Measurements from ENCODE around the gene PAX3.

Gene PAX3

GRCh38 chr2:222264791-222265320, 33.9 kb downstream of the PAX3 start:
- no peak for DNase-seq

- no peak for DNase-seq
Observed at GRCh38 chr2:222261504-222261903, 37.3 kb downstream of the PAX3 start.

GRCh38 chr2:222257645-222258044, 41.2 kb downstream of the PAX3 start:
- DNase-seq, result no peak

GRCh38 chr2:222256250-222256649, 42.5 kb downstream of the PAX3 start:
- DNase-seq, result no peak

- DNase-seq, result no peak
Observed at GRCh38 chr2:222255090-222255489, 43.7 kb downstream of the PAX3 start.

GRCh38 chr2:222250313-222250712, 48.5 kb downstream of the PAX3 start:
- no peak for DNase-seq

- DNase-seq, result no peak
Observed at GRCh38 chr2:222249444-222249843, 49.4 kb downstream of the PAX3 start.

GRCh38 chr2:222248818-222249217, 50.0 kb downstream of the PAX3 start:
- no peak for DNase-seq

GRCh38 chr2:222248256-222248655, 50.5 kb downstream of the PAX3 start:
- DNase-seq, result no peak

GRCh38 chr2:222242532-222242931, 56.3 kb downstream of the PAX3 start:
- DNase-seq, result no peak

GRCh38 chr2:222241128-222241870, 57.5 kb downstream of the PAX3 start:
- DNase-seq, result no peak

GRCh38 chr2:222240676-222241049, 58.1 kb downstream of the PAX3 start:
- DNase-seq, result no peak

- no peak for DNase-seq
Observed at GRCh38 chr2:222239945-222240675, 58.7 kb downstream of the PAX3 start.

GRCh38 chr2:222239091-222239490, 59.7 kb downstream of the PAX3 start:
- DNase-seq, result no peak

GRCh38 chr2:222238072-222238471, 60.7 kb downstream of the PAX3 start:
- DNase-seq, result no peak

GRCh38 chr2:222232839-222233238, 66.0 kb downstream of the PAX3 start:
- DNase-seq, result no peak

- DNase-seq, result no peak
Observed at GRCh38 chr2:222232372-222232771, 66.4 kb downstream of the PAX3 start.

- DNase-seq, result no peak
Observed at GRCh38 chr2:222228054-222228453, 70.7 kb downstream of the PAX3 start.

- no peak for DNase-seq
Observed at GRCh38 chr2:222218786-222219185, 80.0 kb downstream of the PAX3 start.

- no peak for DNase-seq
Observed at GRCh38 chr2:222217712-222218111, 81.1 kb downstream of the PAX3 start.

- no peak for DNase-seq
Observed at GRCh38 chr2:222214885-222215284, 83.9 kb downstream of the PAX3 start.

GRCh38 chr2:222213049-222213448, 85.7 kb downstream of the PAX3 start:
- DNase-seq, result no peak

GRCh38 chr2:222212571-222212970, 86.2 kb downstream of the PAX3 start:
- DNase-seq, result no peak

GRCh38 chr2:222208010-222208690, 90.6 kb downstream of the PAX3 start:
- DNase-seq, result no peak
